Fibroblast of mammary gland (primary cell): Measurements from ENCODE around the gene C19orf33.

Experiments used
- DNase-seq: peaks from one replicate; pipeline ENCODE4 v3.0.0-alpha.2; 2010; ENCODE audit warnings: low read depth
- H3K4me3 ChIP-seq: 2 replicates; pipeline ENCODE4 v1.5.1; 2011; ENCODE audit warnings: low read depth, mild to moderate bottlenecking, low read length, moderate library complexity; ENCODE audit not compliant: control insufficient read depth
- CTCF ChIP-seq: conservative IDR thresholded peaks from 2 replicates; pipeline ENCODE4 v1.5.1; 2011; ENCODE audit warnings: low read depth, low read length, inconsistent platforms; ENCODE audit not compliant: control insufficient read depth, insufficient read depth

Gene C19orf33

DNA sequence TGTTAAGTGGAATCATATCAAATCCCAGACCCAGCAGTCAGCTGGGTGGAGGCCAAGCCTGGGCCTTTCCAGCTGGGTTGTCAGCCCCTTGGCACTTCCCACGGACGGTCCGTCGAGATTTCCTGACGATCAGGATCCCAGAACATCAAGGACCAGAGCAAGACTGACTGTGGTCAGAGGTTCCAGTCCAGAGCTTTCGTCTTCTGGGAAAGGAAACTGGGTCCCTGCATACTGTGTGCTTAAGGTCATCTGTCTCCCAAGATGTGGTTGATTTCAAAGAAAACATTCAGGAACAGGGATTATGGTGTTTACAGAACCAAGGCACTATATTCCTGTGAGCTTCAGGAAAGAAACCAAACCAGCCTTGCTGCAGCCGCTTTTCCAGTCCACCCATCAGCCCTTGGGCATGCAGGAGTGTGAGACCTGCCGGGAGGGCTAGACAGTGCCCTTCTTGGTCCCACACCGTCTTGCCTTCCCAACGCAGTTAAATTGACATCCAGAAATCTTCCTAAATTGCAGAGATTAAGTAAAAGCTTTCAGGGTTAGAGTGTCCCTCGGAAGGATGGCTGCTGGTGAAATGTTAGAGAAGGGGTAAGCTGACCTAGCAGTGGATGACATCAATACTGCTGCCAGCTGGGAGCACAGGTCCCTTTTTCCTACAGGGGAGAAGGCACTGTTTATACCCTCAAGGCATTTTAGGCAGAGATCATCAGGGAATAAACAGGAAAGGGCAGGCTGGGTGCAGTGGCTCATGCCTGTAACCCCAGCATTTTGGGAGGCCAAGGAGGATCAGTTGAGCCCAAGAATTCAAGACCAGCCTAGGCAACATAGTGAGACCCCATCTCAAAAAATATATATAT, 5.0 kb upstream of the C19orf33 start:
- no peak for TF ChIP-seq CTCF
- no peak for DNase-seq
- H3K4me3 ChIP-seq, result no peak overlapping the region

DNA sequence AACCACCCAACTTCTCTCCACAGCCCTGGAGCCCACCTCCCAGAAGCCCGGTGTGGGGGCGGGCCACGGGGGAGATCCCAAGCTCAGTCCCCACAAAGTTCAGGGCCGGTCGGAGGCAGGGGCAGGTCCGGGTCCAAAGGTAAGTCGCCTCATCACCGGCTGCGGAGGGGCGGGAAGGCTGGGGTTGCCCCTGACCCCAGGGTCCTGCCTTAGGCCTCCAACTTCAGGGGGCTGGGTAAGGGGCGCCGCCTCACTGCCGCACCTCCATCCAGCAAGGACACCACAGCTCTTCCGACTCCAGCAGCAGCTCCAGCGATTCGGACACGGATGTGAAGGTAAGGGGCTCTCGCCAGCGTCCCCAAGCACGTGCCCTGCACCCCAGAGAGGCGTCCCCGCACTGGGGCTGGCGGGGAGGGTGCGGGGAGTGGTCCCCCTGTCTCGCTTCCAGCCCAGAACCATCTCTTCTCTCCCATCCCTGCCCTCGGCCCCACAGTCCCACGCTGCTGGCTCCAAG, 358 bp downstream of the C19orf33 start:
- no peak for DNase-seq
- no peak for TF ChIP-seq CTCF
- H3K4me3 ChIP-seq, result no peak overlapping the region

DNA sequence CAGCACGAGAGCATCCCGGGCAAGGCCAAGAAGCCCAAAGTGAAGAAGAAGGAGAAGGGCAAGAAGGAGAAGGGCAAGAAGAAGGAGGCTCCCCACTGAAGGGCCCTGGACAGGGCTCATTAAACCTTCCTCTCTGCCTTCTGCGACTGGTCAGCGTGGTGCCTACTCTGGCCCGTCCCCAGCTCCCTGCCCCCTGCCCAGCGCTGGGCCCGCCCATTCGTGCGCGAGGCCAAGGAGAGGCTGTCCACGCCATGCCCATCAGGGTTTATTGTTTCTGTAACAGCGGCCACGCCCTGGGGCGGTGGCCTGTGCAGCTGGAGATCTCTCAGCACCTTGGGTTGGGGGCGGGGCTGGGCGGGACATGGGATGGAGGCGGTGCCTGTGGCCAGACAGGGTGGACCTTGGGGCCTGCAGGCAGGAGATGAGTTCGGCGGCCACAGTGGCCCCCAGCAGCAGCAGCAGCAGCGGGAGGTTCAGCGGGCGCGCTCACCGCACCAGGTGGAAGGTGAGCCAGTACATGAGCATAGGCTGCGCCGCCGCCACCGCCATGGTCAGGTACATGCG, 897 bp downstream of the C19orf33 start:
- DNase-seq, result no peak
- no peak for TF ChIP-seq CTCF
- H3K4me3 ChIP-seq, result no peak overlapping the region

- H3K4me3 ChIP-seq, result no peak overlapping the region
- no peak for DNase-seq
- TF ChIP-seq CTCF, result no peak
Measured at GRCh38 chr19:38306236-38306635, 2.2 kb downstream of the C19orf33 start.

DNA sequence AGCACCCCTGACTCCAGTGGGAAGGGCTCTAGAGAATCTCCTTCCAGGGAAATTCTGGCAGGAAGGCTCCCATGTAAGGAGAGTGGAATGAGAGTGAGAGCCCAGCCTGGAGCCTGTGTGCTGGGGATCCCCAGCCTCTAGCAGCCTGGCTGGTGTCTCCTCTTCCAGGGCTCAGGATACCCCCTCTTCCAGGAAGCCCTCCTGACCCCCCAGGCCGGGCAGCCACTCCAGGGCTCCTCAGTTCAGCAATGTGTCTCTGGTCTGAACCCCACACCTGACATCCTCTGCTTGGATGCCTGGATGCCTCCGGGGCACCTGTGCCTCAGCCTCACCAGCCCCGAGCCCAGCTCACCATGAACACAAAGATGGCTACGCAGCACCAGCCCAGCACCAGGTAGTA, 3.0 kb downstream of the C19orf33 start:
- no peak for TF ChIP-seq CTCF
- no peak for DNase-seq

DNA sequence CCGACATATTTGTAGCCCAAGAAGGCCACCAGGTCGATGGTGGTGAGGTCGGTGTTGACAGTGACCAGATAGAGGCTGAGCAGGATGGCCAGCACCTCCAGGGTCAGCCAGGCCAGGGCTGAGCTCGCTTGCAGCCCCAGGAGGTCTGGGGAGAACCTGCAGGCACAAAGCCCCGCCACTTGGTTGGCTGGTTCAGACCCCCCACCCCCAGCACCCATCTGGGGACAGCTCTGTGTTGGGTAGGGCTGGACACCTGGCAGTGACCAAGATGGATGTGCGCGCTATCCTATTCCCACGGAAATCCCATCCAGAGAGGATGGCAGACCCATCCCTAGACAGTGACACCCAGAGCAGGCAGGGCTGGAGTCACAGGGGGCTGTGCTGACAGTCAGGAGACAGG, 3.5 kb downstream of the C19orf33 start:
- DNase-seq, result no peak
- no peak for TF ChIP-seq CTCF
- H3K4me3 ChIP-seq, result no peak overlapping the region

More for the DNA sequence above, 3.0 kb downstream of the C19orf33 start:
- no peak overlapping the region for H3K4me3 ChIP-seq
